WERI-Rb-1 (cell line): ENCODE measurements around the gene VKORC1.

Experiments
- DNase-seq: peaks from one replicate; pipeline ENCODE4 v3.0.0-alpha.2; 2020
- H3K27ac ChIP-seq: fragments of 250-450 bp; sonication (Bioruptor Pico); 2 replicates; pipeline ENCODE4 v1.5.1; 2020; ENCODE audit warnings: mild to moderate bottlenecking, moderate library complexity
- H3K27me3 ChIP-seq: fragments of 250-450 bp; sonication (Bioruptor Pico); 2 replicates; pipeline ENCODE4 v1.5.1; 2021; ENCODE audit warnings: mild to moderate bottlenecking, low read depth, moderate library complexity; ENCODE audit not compliant: insufficient read depth, severe bottlenecking
- H3K36me3 ChIP-seq: fragments of 250-450 bp; sonication (Bioruptor Pico); 2 replicates; pipeline ENCODE4 v1.5.1; 2020; ENCODE audit warnings: mild to moderate bottlenecking, moderate library complexity
- H3K4me3 ChIP-seq: 2 replicates; pipeline ENCODE4 v1.5.1; 2011; ENCODE audit warnings: low read depth, mild to moderate bottlenecking, control low read depth, low read length
- H3K9me3 ChIP-seq: fragments of 250-450 bp; sonication (Bioruptor Pico); 2 replicates; pipeline ENCODE4 v1.5.1; 2021; ENCODE audit warnings: mild to moderate bottlenecking, moderate library complexity; ENCODE audit not compliant: severe bottlenecking
- CTCF ChIP-seq: IDR thresholded peaks from 2 replicates; pipeline ENCODE4 v1.5.1; 2011; ENCODE audit warnings: low read depth, mild to moderate bottlenecking, control low read depth, inconsistent platforms, low read length

The VKORC1 gene

DNA sequence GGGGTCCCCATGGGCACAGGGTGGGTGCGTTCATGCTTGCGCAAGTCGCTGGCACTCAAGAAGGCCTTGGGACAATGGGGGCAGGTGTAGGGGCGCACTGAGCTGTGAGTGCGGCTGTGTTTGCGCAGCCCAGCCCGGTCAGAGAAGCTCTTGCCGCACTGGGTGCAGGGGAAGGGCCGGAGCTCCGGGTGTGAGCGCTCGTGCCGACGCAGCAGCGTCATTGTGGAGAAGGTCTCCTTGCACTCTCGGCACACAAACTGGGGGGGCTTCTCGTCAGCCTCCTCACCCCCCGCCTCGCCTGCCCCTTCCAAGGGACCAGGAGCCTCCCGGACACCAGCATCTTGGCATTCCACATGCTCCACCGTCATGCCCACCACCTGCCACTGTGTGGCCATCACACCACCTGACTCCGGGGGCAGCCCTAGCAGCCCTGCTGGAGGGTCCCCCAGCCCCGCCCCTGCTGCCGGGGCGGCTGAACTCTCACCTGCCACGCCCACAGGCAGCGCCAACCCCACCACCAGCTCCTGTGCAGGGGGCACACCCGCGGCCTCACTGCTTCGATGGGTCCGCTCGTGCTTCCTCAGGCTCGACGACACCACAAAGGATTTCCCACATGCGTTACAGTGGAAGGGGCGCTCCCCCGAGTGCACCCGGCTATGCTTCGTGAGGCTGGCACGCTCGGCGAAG is 33.3 kb downstream of the VKORC1 start:
- Histone ChIP-seq H3K27ac (no peak overlapping the region), H3K9me3 (no peaks in the 10 kb centered on the region), H3K27me3 (peaks cover 4% of the 10 kb centered on the region), H3K4me3 (no peak overlapping the region), H3K36me3 (peaks cover 37% of the 10 kb centered on the region)
- TF ChIP-seq CTCF, result no peak
- no peak for DNase-seq

GRCh38 chr16:31055613-31056012 is 39.0 kb downstream of the VKORC1 start:
- Histone ChIP-seq H3K4me3 (no peak overlapping the region), H3K27ac (no peak overlapping the region), H3K27me3 (no peaks in the 10 kb centered on the region), H3K36me3 (peaks cover 3% of the 10 kb centered on the region), H3K9me3 (no peaks in the 10 kb centered on the region)
- TF ChIP-seq CTCF, result no peak
- DNase-seq, result no peak

- Histone ChIP-seq H3K27me3 (no peaks in the 10 kb centered on the region), H3K9me3 (no peaks in the 10 kb centered on the region), H3K36me3 (no peaks in the 10 kb centered on the region), H3K4me3 (no peak overlapping the region), H3K27ac (no peak overlapping the region)
- no peak for DNase-seq
- no peak for TF ChIP-seq CTCF
These were observed 42.5 kb downstream of the VKORC1 start for GRCh38 chr16:31052114-31052513.

DNA sequence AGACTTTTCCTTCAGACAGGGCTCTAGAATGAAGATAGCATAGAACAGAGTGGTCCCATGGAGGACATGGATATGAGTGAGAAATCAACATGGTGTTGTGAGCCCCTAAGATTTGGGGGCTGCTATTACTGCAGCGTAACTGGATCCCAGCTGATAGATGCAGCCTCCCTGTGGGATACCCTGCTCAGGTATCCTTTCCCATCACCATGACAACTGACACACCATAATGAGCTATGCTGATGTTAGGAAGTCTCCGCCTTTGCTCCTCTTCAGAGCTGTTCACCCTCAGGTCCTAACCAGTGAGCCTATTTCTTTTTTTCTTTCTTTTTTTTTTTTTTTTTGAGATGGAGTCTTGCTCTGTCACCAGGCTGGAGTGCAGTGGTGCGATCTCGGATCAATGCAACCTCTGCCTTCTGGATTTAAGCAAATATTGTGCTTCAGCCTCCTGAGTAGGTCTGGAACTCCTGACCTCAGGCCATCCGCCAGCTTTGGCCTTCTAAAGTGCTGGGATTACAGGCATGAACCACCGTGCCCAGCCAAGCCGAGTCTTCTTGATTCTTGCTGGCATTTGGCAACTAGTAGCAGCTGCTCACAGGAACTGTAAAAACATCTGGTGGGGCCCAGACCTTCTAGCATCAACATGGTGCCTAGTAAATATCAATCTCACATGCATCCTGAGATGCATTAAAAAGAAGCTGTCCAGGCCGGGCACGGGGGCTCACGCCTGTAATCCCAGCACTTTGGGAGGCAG is 44.1 kb downstream of the VKORC1 start:
- no peak overlapping the region for H3K27ac ChIP-seq
- DNase-seq, result no peak

GRCh38 chr16:31043898-31044481 is 50.6 kb downstream of the VKORC1 start:
- TF ChIP-seq CTCF, result no peak
- no peaks in the 10 kb centered on the region for H3K27me3 ChIP-seq
- no peak for DNase-seq
- no peaks in the 10 kb centered on the region for H3K36me3 ChIP-seq
- H3K4me3 ChIP-seq, result no peak overlapping the region
- H3K9me3 ChIP-seq, result no peaks in the 10 kb centered on the region
- H3K27ac ChIP-seq, result no peak overlapping the region

More for the DNA sequence above, 44.1 kb downstream of the VKORC1 start:
- Histone ChIP-seq H3K9me3 (no peaks in the 10 kb centered on the region), H3K36me3 (no peaks in the 10 kb centered on the region), H3K4me3 (no peak overlapping the region), H3K27me3 (no peaks in the 10 kb centered on the region)
- no peak for TF ChIP-seq CTCF
